HG03103 (cell line): ENCODE results near the gene TH.

ENCODE experiments used
- ATAC-seq: cut with Tn5 transposase; IDR thresholded peaks from one replicate; pipeline ENCODE4 v1.9.1; 2021; ENCODE audit warnings: low read depth; ENCODE audit not compliant: unreplicated experiment

Gene TH

DNA sequence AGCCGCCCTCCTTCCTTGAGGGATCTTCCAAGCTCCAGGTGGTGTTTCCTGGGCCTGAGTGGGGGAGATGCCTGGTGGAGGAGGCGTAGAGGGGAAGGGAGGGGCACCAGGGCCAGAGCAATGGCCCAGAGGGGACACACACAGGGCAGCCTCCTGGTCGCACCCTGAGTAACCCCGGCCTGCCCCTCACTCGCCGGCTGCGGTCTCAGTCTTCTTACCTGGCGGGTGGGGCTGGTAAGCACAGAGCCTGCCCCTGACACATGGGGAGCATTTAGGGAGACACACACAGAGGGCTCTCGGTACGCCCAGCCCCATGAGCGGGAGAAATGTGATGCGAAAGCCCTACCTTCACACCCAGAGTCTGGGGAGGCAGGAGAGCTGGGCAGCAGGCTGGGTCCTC is 56.3 kb downstream of the TH start:
- ATAC-seq = no peak

DNA sequence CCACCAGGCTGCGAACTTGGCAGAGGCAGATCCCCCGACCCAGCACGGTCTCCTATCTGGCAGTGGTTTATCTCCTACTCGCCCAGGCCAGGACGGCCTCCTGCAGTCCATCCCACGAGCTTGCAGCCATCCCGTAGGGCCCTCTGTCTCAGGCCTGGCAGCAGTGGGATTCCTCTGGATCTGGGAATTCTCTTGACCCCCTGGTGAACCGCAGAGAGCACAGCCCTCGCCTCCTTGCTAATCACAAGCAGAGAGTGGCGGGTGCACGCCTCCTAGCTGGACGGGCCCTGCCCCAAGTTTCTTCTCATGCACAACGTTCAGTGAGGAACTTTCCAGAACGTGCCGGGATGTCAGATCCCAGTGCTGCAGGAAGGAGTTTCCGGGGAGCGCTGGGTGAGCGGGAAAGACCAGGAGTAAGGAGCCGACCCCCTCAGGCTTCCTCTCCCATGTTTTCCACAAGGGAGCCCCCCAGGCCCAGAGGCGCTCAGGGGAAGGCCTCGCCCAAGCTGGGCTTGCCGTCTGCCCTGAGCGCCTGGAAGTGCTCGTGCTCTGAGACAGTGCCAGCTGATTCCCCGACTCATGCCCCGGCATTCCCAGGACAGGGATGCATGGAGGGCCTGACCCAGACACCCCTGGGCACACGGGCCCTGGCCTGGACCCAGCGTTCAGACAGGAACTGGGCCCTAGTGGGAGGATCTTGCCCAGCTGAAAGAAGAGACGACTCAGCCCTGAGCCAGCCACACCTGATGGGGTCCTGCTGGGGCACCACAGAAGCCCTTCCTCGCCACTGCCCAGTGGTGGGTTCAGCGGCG is 57.0 kb downstream of the TH start:
- no peak for ATAC-seq
